SKM-1 (cell line): ENCODE measurements around the gene MAGI2.
"Not testable (repeated sequence)": the region's sequence is repeated elsewhere in the genome, so short reads cannot be mapped to it uniquely, and the experiment has no call there.

Experiments
- DNase-seq: peaks from one replicate; lab custom pipeline; 2025; ENCODE audit not compliant: unreplicated experiment; lab: John Stamatoyannopoulos, UW

MAGI2 gene

DNA sequence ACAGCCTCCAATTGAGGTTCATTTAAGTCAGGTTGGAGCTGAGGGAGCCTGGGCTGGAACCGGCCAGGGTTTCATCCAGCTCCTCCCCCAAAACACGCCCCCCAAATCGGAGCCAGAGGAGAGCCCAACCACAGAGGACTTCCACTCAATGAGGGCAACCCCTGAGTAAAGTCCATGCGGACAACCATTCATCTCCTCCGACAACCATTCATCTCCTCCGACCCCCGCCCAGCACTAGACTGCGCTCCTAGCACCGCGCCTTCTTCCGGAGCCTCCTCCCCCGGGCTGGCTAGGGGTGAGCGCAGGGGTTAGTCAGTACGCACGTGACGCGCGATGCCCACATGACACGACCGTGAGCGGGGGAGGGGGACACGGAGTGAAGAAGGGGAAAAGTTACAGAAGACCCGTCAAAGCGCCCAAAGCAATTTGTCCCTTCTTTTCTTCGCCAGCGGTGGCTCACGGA is 1.4 kb downstream of the MAGI2 start:
- DNase-seq = peak; percentile 44

- DNase-seq = no peak
Observed at GRCh38 chr7:79451580-79451979, 1.9 kb downstream of the MAGI2 start.

DNA sequence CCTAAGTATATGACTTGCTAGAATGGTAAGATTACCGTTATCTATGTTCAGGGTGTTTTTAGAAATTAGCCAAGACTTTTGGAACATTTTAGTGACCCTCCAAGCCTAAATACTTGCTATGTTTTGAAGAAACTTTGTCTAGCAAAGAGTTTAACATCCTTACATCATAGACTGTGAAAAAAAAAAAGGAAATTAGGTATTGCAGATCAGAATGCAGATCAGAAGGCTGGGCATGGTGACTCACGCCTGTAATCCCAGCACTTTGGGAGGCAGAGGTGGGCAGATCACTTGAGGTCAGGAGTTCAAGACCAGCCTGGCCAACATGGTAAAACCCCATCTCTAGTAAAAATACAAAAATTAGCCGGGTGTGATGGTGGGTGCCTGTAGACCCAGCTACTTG is 10.7 kb downstream of the MAGI2 start:
- not testable (repeated sequence) for DNase-seq

- DNase-seq = no peak
Observed at GRCh38 chr7:79436378-79436777, 17.1 kb downstream of the MAGI2 start.

- no peak for DNase-seq
Observed at GRCh38 chr7:79434867-79435266, 18.6 kb downstream of the MAGI2 start.

DNA sequence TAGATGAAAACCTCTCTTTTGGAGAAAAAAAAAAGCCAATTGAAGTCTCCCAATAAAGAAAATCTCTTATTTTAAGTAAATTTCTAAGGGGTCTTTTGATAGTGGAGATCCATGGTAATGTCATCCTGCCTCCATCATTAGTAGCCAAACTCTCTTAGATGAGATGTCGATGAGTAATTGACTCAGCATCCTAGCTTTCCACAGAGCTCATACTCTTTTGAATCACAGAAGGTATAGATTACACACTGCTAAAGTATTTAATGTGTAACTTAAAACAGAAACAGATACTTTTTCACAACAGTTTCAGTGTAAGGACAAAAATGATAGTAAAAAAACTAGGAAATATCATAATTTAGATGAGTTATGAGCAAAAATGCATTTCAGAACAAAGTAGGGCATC is 19.4 kb downstream of the MAGI2 start:
- DNase-seq = no peak

DNA sequence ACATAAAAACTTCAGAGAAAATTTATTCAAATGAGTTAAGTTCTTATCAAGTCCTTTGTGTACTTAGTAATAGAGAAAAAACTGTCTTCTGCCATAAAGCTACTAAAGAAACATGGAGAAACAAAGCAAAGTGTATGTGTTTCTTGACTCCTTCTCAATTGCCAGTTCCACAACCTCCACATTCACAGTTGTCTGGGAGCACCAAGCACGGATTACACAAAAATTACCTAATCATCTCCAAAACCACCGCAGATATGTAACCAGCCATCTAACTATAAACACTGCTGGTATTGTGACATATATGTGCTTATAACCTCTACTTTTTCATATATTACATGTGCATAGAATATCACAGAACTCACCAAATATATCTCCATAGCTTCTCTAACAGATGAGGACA is 23.1 kb downstream of the MAGI2 start:
- DNase-seq = no peak

DNA sequence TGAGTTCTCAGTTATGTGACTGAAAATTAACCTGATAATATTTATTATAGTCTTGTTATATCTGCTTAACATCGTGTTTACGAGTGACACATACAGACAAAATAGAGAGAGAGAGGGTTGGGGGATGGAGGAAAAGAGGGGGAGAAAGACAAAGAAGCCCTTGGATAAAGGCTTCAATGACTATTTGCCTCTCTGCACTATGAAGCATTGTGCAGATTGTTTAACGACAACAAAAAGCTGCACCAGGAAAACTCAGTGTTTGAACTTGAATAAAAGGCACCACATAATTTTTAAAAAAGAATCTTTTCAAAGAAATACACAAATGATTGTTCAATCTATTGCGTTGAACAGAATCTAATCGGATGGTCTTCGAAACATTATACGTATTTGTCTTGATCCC is 27.8 kb downstream of the MAGI2 start:
- DNase-seq = no peak

DNA sequence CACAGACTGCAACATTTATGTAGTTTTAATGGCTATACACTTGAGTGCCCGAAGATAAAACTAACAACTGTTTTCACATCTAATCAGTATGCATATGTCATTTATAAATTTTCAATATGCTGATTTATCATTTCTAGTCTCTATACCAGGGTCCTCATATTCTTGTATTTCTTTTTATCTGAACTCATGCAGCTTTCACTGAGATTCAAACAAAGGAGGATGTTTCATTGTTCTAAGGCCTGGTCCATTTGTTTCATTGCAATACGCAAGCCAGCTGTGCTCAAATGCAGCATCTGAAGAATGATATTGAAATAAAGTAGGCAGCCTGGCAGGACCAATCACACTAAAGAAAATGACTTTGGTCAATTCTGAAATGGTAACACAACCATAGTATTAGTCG is 31.7 kb downstream of the MAGI2 start:
- no peak for DNase-seq

- no peak for DNase-seq
Observed at GRCh38 chr7:79420464-79420863, 33.0 kb downstream of the MAGI2 start.

GRCh38 chr7:79414910-79415309 is 38.6 kb downstream of the MAGI2 start:
- DNase-seq = no peak

- no peak for DNase-seq
Observed at GRCh38 chr7:79412915-79413314, 40.6 kb downstream of the MAGI2 start.

GRCh38 chr7:79412438-79412837 is 41.0 kb downstream of the MAGI2 start:
- no peak for DNase-seq

- no peak for DNase-seq
Observed at GRCh38 chr7:79410345-79410744, 43.1 kb downstream of the MAGI2 start.

DNA sequence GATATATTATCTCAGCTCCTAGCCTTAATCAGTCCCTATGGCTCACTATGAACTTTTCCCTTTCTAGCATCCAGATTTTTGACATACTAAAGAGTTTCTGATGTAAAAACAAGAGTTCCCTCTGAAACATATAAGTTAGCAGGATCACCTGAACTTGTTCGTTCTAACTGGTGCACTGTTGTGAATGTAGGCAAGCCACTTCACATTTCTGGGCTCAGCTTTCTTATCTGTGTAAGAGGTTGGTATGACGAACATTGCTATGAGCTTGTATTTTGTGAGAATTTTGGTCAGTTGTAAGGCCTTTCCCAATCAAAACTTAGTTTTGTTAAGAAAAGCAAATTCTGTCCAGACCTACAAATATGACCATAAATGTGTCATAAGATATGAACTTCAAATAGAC is 46.1 kb downstream of the MAGI2 start:
- DNase-seq = no peak

DNA sequence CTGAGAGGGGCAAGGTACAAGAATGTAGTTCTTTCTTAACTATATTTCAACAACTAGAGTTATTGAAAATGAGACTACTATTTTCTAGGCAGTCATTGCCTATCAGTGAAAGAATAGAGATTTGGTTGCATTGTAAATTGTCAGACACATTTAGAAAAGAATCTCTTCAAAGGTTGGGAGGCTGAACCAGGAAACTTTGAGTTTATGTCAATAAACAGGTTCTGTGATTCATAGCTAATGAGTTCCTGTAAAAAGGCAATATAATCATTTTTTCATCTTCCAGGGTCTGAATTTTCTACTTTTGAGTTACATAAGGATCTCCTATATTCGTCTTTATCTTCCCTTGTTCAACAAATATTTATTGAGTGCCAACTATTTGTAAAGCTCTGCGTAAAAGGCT is 47.1 kb downstream of the MAGI2 start:
- no peak for DNase-seq

DNA sequence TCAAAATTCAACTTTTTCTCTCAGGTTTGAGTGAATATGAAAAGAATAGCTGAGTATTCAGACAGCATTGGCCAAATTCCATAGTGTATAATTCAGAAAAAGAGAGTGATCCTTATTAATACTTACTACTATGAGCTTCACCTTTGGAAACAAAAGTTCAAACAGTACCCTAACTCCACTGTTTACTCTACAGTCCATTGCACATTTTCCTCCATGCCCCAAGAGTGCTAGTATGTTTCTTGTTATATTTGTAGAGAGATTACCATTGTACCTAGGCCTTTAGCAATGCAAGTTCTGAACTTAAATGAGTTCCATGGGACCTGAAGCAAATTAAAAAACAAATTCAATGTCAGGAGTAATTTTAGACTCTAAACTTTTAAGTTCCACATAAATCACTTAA is 48.1 kb downstream of the MAGI2 start:
- DNase-seq = no peak

DNA sequence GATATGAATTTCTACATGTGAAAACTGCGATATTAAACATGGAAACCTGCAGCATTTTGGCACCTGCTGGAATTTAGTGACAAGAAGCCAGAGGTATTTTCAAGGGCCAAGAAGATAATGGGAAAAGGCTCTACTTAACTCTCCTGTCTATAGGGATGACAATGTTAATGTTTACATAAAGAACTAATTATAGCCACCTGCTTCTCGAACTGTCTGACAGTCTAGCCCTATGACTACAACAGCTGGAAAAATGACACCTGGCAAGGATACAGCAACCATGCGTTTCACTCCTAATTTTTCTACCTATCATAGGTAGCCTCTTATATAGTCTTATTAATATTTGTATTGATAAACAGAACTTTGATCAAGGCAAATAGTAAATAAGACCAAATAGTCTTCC is 49.6 kb downstream of the MAGI2 start:
- DNase-seq = no peak

DNA sequence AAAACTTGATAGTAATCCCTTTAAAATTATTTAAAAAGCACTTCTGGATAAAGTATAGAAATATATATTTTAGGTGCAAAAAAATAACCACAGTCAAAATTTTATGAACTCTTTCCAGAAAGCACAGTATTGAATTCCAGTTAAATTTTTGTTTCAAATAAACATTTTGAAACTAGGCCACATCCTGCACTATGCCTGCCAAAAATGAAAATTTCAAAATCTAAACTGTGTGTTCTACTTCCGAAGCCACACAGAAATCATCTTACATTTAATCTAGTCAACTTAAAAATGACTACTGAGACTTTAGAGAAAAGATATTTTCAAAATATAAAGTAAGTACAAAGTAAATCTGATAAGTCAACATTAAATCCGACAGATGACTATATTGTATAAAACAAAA is 50.0 kb downstream of the MAGI2 start:
- DNase-seq = no peak

DNA sequence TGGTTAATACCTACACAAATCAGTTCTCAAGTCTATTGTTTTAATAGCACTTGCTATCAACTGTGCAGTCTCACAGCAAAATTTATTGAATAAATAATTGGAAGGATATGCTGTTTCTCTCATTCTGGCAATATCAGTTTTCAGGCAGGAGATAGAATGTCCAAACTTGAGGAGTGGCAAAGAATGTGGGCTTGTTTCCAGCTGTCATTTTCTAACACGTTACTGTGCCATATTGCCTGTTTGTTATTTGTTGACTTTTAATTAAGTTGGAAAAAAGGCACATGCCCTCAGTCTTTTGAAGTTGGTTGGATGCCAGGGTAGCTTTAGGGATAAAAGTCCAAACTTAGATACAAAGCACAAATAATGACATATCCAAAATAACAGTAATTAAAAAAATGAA is 52.2 kb downstream of the MAGI2 start:
- DNase-seq = no peak

- DNase-seq = no peak
Observed at GRCh38 chr7:79400222-79400621, 53.2 kb downstream of the MAGI2 start.

GRCh38 chr7:79398138-79398749 is 55.2 kb downstream of the MAGI2 start:
- no peak for DNase-seq

- no peak for DNase-seq
Observed at GRCh38 chr7:79386688-79387422, 66.6 kb downstream of the MAGI2 start.
